Loucy (cell line): Measurements from ENCODE around the gene KRTAP12-3.

ENCODE experiments used
- H2AFZ ChIP-seq: fragments of 200-600 bp; sonication (generic); 2 replicates; pipeline ENCODE4 v1.6.0; 2016; ENCODE audit warnings: antibody characterized with exemption, mild to moderate bottlenecking, low read length, moderate library complexity
- H3F3A ChIP-seq: fragments of 200-600 bp; 2 replicates; pipeline ENCODE4 v1.6.0; 2016; ENCODE audit warnings: antibody characterized with exemption, low read depth, mild to moderate bottlenecking
- H3K27me3 ChIP-seq: fragments of 200-600 bp; sonication (generic); 2 replicates; pipeline ENCODE4 v1.6.1; 2014; ENCODE audit warnings: low read length, mild to moderate bottlenecking; ENCODE audit not compliant: insufficient read depth, poor library complexity, severe bottlenecking
- H3K36me3 ChIP-seq: fragments of 200-600 bp; sonication (generic); 2 replicates; pipeline ENCODE4 v1.6.1; 2016; ENCODE audit warnings: low read length; ENCODE audit not compliant: insufficient read depth
- H3K4me1 ChIP-seq: fragments of 200-600 bp; sonication (generic); 2 replicates; pipeline ENCODE4 v1.5.1; 2014; ENCODE audit warnings: low read length, mild to moderate bottlenecking; ENCODE audit not compliant: insufficient read depth, poor library complexity, severe bottlenecking
- H3K4me2 ChIP-seq: fragments of 200-600 bp; sonication (generic); 2 replicates; pipeline ENCODE4 v1.6.0; 2014; ENCODE audit warnings: antibody characterized with exemption, low read length, low read depth, mild to moderate bottlenecking; ENCODE audit not compliant: poor library complexity, severe bottlenecking
- H3K4me3 ChIP-seq: fragments of 200-600 bp; sonication (generic); 2 replicates; pipeline ENCODE4 v1.5.1; 2014; ENCODE audit warnings: low read length, mild to moderate bottlenecking, mixed read lengths; ENCODE audit not compliant: poor library complexity, severe bottlenecking
- H3K79me2 ChIP-seq: fragments of 200-600 bp; sonication (generic); 2 replicates; pipeline ENCODE4 v1.6.1; 2014; ENCODE audit warnings: low read length; ENCODE audit not compliant: insufficient read depth
- H3K9ac ChIP-seq: fragments of 200-600 bp; sonication (generic); 2 replicates; pipeline ENCODE4 v1.6.0; 2014; ENCODE audit warnings: mild to moderate bottlenecking, low read depth, low read length, moderate library complexity; ENCODE audit not compliant: poor library complexity, severe bottlenecking
- H3K9me2 ChIP-seq: fragments of 200-600 bp; sonication (generic); replicated peaks from 2 replicates; pipeline ENCODE4 v1.6.1; 2016; ENCODE audit warnings: low read depth, low read length, mixed read lengths
- H3K9me3 ChIP-seq: fragments of 200-600 bp; sonication (generic); 2 replicates; pipeline ENCODE4 v1.6.1; 2014; ENCODE audit warnings: mild to moderate bottlenecking, antibody characterized with exemption, low read length, low read depth; ENCODE audit not compliant: insufficient read depth
- H4K20me1 ChIP-seq: fragments of 200-600 bp; sonication (generic); 2 replicates; pipeline ENCODE4 v1.6.0; 2014; ENCODE audit warnings: antibody characterized with exemption, low read length, mild to moderate bottlenecking; ENCODE audit not compliant: insufficient read depth, poor library complexity, severe bottlenecking
- EZH2phosphoT487 ChIP-seq: fragments of 200-600 bp; IDR thresholded peaks from 2 replicates; pipeline ENCODE4 v1.6.1; 2018; ENCODE audit warnings: antibody characterized with exemption, mild to moderate bottlenecking, moderate library complexity, borderline replicate concordance
- TF ChIP-seq, protein P1 (sequence below): fragments of 200-600 bp; sonication (generic); conservative IDR thresholded peaks from 2 replicates; pipeline ENCODE4 v1.5.1; 2014; ENCODE audit warnings: mild to moderate bottlenecking, antibody characterized with exemption, low read length

KRTAP12-3 gene

DNA sequence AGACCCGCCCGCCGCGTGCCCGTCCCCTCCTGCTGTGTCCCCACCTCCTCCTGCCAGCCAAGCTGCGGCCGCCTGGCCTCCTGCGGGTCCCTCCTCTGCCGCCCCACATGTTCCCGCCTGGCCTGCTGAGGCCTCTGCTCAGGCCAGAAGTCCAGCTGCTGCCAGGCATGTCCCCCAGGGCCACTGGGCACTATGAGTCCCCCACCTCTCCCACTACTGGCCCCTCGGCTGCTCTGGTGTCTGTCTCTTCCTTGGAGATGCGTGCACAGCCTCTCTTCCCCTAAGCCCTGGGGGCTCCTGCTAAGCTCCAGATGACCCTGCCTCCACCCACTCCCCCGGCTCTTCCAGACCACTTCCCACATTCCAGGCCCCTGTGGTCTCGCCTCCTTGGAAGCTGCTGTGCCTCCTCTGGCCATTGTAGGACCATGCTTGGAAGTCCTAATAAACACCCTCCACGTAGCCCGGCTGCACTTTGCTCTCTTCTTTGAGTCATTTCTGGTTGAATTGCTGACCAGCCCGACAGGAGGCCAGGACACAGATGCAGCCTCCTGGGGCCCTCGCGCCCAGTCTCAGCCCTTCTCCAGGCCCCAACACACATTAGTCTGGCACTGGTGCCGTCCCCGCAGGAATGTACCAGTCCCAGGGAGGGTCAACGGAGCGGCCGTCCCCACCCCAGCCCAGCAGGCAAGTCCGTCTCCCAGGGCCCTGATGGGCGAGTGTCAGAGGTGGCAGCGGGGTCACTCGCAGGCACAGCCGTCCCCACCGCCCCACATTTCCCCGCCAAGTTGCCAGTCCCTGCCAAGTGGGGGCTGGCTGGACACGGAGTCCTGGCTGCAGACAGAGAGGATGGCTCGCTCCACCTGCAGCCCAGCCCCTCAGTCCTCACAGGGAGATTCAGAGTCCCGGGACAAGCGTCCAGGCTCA lies 40.3 kb downstream of the KRTAP12-3 start:
- Histone ChIP-seq H3K4me2 (no peak overlapping the region), H3K36me3 (no peaks in the 10 kb centered on the region), H3K9me2 (no peaks in the 10 kb centered on the region), H2AFZ (no peak overlapping the region), H3K4me3 (no peak overlapping the region), H3K27me3 (no peaks in the 10 kb centered on the region), H3F3A (no peaks in the 10 kb centered on the region), H3K79me2 (no peaks in the 10 kb centered on the region), H4K20me1 (no peaks in the 10 kb centered on the region), H3K4me1 (no peaks in the 10 kb centered on the region), H3K9ac (no peak overlapping the region), H3K9me3 (no peaks in the 10 kb centered on the region)
- TF ChIP-seq, protein P1, sequence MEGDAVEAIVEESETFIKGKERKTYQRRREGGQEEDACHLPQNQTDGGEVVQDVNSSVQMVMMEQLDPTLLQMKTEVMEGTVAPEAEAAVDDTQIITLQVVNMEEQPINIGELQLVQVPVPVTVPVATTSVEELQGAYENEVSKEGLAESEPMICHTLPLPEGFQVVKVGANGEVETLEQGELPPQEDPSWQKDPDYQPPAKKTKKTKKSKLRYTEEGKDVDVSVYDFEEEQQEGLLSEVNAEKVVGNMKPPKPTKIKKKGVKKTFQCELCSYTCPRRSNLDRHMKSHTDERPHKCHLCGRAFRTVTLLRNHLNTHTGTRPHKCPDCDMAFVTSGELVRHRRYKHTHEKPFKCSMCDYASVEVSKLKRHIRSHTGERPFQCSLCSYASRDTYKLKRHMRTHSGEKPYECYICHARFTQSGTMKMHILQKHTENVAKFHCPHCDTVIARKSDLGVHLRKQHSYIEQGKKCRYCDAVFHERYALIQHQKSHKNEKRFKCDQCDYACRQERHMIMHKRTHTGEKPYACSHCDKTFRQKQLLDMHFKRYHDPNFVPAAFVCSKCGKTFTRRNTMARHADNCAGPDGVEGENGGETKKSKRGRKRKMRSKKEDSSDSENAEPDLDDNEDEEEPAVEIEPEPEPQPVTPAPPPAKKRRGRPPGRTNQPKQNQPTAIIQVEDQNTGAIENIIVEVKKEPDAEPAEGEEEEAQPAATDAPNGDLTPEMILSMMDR, result no peak
- no peak for TF ChIP-seq EZH2phosphoT487

DNA sequence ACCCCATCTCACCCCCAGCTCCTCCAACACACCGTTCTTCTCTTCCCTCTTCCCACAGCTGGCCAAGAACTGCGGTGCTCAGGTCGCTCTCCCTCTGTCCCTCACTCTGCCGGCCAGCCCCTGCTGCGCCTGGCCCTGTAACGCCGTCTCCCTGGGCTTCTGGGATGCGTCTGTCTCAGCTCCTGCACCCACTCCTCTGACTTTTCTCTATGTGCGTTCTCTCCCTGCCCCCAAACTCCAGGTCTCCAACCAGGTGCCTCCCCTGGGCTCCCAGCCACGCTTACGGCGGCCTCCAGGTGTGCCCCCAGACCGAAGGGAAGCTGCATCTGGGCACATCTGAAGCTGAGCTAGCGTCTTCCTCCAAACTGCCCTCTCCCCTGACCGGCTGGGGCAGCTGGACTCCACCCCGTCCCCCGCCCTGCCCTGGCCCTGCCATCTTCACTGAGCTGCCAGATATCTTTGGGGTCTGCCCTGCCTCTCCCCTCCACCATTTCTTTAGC lies 41.8 kb downstream of the KRTAP12-3 start:
- Histone ChIP-seq H3K9me3 (no peaks in the 10 kb centered on the region), H3K9me2 (no peaks in the 10 kb centered on the region), H3K27me3 (no peaks in the 10 kb centered on the region), H4K20me1 (no peaks in the 10 kb centered on the region), H3K36me3 (no peaks in the 10 kb centered on the region), H3K79me2 (no peaks in the 10 kb centered on the region), H3K4me3 (no peak overlapping the region), H3K4me2 (no peak overlapping the region), H2AFZ (no peak overlapping the region), H3F3A (no peaks in the 10 kb centered on the region), H3K9ac (no peak overlapping the region), H3K4me1 (no peaks in the 10 kb centered on the region)
- TF ChIP-seq, protein P1, result no peak
- no peak for TF ChIP-seq EZH2phosphoT487

DNA sequence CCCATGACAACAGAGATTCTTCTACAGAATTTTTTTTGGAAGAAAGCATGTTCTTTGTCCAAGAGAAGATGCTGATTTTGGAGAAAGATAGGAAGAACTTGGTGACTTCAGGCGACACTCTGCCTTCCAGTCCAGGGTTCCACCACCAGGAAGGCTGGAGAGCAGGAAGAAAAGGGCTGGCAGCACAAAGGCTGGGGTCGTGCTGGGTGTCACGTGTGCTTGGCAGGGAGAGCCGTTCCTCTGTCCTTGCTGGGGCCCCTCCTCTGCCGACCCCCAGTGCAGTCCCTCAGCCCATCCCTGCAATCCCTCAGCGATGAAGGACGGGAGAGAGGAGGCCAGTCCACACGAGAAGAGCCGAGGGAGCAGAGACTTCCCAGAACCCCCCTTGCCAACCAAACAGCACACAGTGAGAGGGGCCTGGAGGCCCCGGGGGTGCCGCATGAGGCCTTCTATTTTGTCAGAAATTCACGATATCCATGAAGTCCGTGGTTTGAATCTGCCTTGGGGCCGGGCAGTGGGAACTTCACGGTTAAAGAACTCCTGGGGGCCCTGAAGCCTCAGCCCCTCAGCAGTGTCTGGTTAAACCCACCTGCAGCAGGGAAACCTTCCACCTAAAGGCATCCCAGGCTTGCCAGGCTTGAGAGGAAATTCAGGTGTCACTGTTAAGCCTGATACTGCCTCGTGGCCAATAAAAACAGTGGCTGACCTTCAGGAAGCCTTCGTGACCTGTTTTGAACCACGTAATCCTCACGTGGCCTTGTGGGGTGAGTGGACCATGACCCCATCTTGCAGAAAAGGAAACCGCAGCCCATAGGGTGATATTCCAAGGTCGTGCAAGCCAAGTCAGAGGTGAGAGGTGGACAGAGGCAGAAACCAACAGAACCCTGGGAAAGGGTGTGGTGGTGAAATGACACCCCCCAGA lies 42.6 kb downstream of the KRTAP12-3 start:
- Histone ChIP-seq H3K4me2 (no peak overlapping the region), H3K36me3 (no peaks in the 10 kb centered on the region), H3K9me2 (no peaks in the 10 kb centered on the region), H3K9me3 (no peaks in the 10 kb centered on the region), H2AFZ (no peak overlapping the region), H3K79me2 (no peaks in the 10 kb centered on the region), H3K9ac (no peak overlapping the region), H4K20me1 (no peaks in the 10 kb centered on the region), H3K27me3 (no peaks in the 10 kb centered on the region), H3K4me1 (no peaks in the 10 kb centered on the region), H3F3A (no peaks in the 10 kb centered on the region), H3K4me3 (no peak overlapping the region)
- TF ChIP-seq EZH2phosphoT487, result no peak
- TF ChIP-seq, protein P1, result no peak
